GM12878 (cell line): ENCODE data around the gene RNASEL. TPM values are rescaled to one million over a fixed set of nuclear protein-coding genes. Genes with fewer than 3 reads are reported as not detected.

Experiments used
- ATF3 ChIP-seq: IDR thresholded peaks from 2 replicates; pipeline ENCODE4 v1.6.1; 2011; ENCODE audit warnings: low read depth, mild to moderate bottlenecking, low read length, moderate library complexity, borderline replicate concordance; ENCODE audit errors: extremely low read depth
- BCL11A ChIP-seq: IDR thresholded peaks from 2 replicates; pipeline ENCODE4 v1.6.1; 2011; ENCODE audit warnings: low read depth, low read length
- CUX1 ChIP-seq: IDR thresholded peaks from 2 replicates; pipeline ENCODE4 v1.6.1; 2012; ENCODE audit warnings: improper control_type of control experiment, low read depth, low read length; ENCODE audit not compliant: insufficient replicate concordance
- EGR1 ChIP-seq, 2 experiments: IDR thresholded peaks; 1 replicate in 1 of 2; 2 replicates in 1 of 2; pipeline ENCODE4 v1.6.1; 2011 to 2012; ENCODE audit warnings: low read depth in 2 of 2, low read length in 2 of 2, borderline replicate concordance in 1 of 2, mild to moderate bottlenecking in 1 of 2, moderate library complexity in 1 of 2
- MEF2B ChIP-seq: fragments of 450-650 bp; IDR thresholded peaks from 2 replicates; pipeline ENCODE4 v1.6.1; 2018; ENCODE audit warnings: mild to moderate bottlenecking, moderate library complexity; ENCODE audit not compliant: partially characterized antibody, poor library complexity, severe bottlenecking
- PAX8 ChIP-seq: fragments of 450-650 bp; IDR thresholded peaks from 2 replicates; pipeline ENCODE4 v1.6.1; 2017; ENCODE audit warnings: mild to moderate bottlenecking, moderate library complexity
- SREBF1 ChIP-seq: IDR thresholded peaks from 2 replicates; pipeline ENCODE4 v1.6.1; 2012; ENCODE audit warnings: mild to moderate bottlenecking, low read length
- SUPT20H ChIP-seq: IDR thresholded peaks from 2 replicates; pipeline ENCODE4 v1.6.1; 2011; ENCODE audit warnings: low read depth, mild to moderate bottlenecking, low read length, moderate library complexity, borderline replicate concordance; ENCODE audit not compliant: control insufficient read depth
- USF1 ChIP-seq: IDR thresholded peaks from 2 replicates; pipeline ENCODE4 v1.6.1; 2011; ENCODE audit warnings: borderline replicate concordance, low read depth, mild to moderate bottlenecking, moderate library complexity, mixed read lengths, low read length; ENCODE audit not compliant: insufficient read depth; ENCODE audit errors: extremely low read length
- YBX1 ChIP-seq: fragments of 450-650 bp; IDR thresholded peaks from 2 replicates; pipeline ENCODE4 v1.6.1; 2016; ENCODE audit warnings: antibody characterized with exemption
- ZBTB11 ChIP-seq: fragments of 450-650 bp; formaldehyde crosslinking; IDR thresholded peaks from 2 replicates; pipeline ENCODE4 v1.5.0; 2022; ENCODE audit warnings: mild to moderate bottlenecking, missing genetic modification characterization
- ZBTB33 ChIP-seq: fragments of 450-650 bp; IDR thresholded peaks from 2 replicates; pipeline ENCODE4 v1.6.1; 2017; ENCODE audit warnings: mild to moderate bottlenecking
- ZBTB40 ChIP-seq: fragments of 450-650 bp; IDR thresholded peaks from 2 replicates; pipeline ENCODE4 v1.6.1; 2016; ENCODE audit warnings: mild to moderate bottlenecking, moderate library complexity, borderline replicate concordance
- polyA plus RNA-seq, 11 experiments: library from polyadenylated mRNA; depleted of rRNA in 4 of 11; unstranded in 6 of 11; stranded (reverse) in 5 of 11; fragments of >200 nt; fragmentation: Nextera tagmentation in 4 of 11; fragmentation: Illumina TruSeq in 1 of 11; extraction: Ambion mirVana in 4 of 11; extraction: Trizol in 1 of 11; gene quantifications; 1 replicate in 1 of 11; 2 replicates in 10 of 11; pipeline versions ENCODE4 v1.2.1 to v1.2.3, GENCODE V29; 2011 to 2016; ENCODE audit warnings: inconsistent platforms in 2 of 11, missing spikeins in 2 of 11, low read depth in 1 of 11
- total RNA-seq, 4 experiments: library from RNA; depleted of rRNA in 3 of 4; stranded (reverse); fragments of >200 nt in 3 of 4; fragmentation: Illumina TruSeq in 1 of 4; extraction: Trizol in 1 of 4; gene quantifications; 2 replicates each; pipeline versions ENCODE4 v1.2.1 to v1.2.3, GENCODE V29; 2013 to 2021

RNASEL gene
- total and polyA plus RNA-seq, 10 of the 15 experiments (the other 5 are each of a cell fraction or from before 2014, with no cell fraction given) = 3.0 to 10.8 (median 5.0) TPM

- TF ChIP-seq ZBTB40 (no peak), ZBTB11 (no peak), ZBTB33 (no peak), MEF2B (no peak), PAX8 (no peak), SREBF1 (no peak), ATF3 (no peak), SUPT20H (no peak), EGR1 (IDR thresholded peaks at IDR 0.05; ENCODE audit: borderline replicate concordance in 1 of 2, low read depth in 2 of 2, low read length in 2 of 2) (no peak), CUX1 (peak; percentile 27), YBX1 (no peak), USF1 (no peak), BCL11A (no peak)
Observed at GRCh38 chr1:182601416-182601786, 12.3 kb upstream of the RNASEL start (continued).
